G401 (cell line): ENCODE measurements around the gene GMDS. TPM values are rescaled to one million over a fixed set of nuclear protein-coding genes. Genes with fewer than 3 reads are reported as not detected.

Experiments used
- DNase-seq: peaks from one replicate; pipeline ENCODE4 v3.0.0-alpha.2; 2015; ENCODE audit warnings: low spot score
- in situ Hi-C: cut with HindIII; loops from 2 replicates; pipeline ENCODE4 v1.10.0; 2016; ENCODE audit warnings: low sequenced_read_pairs, mixed read lengths
- total RNA-seq: library from RNA; depleted of rRNA; stranded (reverse); fragments of >200 nt; shearing (Covaris generic); gene quantifications from 2 replicates; pipeline ENCODE4 v1.2.3, GENCODE V29; 2014

GMDS gene
- total RNA-seq, 1 experiment from 2014 or later, result 5.8 TPM

DNA sequence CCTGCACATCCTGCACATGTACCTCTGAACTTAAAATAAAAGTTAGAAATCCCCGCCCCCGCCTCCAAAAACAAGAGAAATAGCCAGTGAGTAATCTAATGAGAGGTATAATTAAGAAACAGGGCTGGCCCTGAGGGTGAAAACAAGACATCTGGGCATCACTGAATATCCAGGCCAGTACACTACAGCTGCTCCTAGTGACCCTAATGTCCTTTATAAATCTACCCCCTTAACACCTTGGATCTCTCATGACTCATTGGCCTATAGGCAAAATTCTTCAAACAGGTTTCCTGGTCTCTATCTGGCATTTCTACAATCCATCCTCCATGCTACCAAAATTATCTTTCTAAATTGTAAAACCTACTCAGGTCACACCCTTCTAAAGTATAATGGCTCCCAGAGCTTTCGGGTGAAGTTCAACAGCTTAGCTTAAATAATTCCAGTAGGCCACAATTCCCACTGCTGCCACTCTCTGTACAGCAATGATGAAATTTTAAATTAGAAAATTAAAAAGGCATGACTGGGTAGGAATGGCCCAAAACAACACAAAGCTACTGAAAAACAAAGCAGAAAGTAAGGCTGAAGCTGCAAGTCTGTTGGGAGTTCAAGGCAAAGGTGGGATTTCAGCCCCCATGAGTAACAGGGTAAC lies 260.9 kb downstream of the GMDS start:
- in situ Hi-C loops, result no loop called here
- no peak for DNase-seq

DNA sequence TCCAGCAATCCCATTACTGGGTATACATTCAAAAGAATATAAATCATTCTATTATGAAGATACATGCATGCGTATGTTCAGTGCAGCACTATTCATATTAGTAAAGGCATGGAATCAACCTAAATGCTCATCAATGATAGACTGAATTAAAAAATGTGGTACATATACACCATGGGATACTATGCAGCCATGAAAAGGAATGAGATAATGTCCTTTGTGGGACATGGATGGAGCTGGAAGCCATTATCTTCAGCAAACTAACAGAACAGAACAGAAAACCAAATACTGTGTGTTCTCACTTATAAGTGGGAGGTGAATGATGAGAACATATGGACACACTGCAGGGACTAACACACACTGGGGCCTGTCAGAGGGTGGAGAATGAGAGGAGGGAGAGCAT lies 261.6 kb downstream of the GMDS start:
- no peak for DNase-seq
- in situ Hi-C loops, result no loop called here

DNA sequence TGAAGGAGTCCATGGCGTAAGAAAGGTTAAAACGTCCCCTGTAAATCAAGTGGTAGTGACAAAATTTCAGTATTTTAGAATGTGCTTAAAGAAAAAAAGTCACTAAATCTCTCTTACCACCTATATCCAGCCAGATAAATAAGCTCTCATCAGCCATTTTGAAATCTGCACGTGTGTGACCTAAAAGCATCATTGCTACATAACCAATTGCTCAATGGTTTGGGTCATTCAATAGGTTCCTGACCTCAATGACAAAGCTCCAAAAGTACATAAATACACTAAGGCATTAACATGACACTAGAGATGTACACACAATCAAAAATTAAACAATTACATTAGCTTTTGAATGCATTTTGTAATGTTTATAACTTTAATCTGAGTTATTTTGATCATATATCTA lies 272.4 kb downstream of the GMDS start:
- DNase-seq, result no peak
- in situ Hi-C loops, result no loop called here

DNA sequence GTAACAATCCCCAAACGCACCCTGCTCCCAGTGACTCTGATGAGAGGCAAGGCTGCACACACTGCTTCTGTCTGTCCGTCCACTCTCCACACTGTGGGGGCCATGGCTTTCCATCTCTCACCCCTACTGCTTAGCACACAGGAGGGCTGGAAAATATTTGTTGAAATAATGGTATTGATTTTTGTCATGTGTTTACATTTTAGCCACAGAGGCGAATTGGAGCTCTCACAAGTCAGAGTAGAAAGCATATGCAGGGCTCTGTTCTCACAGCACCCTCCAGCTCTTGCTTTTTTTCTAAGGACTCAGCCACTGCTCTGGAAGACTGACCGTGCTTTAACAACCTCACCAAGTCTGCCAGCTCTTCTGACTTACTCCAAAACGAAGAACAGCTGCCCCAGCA lies 273.8 kb downstream of the GMDS start:
- DNase-seq, result no peak
- in situ Hi-C loops, result no loop called here

DNA sequence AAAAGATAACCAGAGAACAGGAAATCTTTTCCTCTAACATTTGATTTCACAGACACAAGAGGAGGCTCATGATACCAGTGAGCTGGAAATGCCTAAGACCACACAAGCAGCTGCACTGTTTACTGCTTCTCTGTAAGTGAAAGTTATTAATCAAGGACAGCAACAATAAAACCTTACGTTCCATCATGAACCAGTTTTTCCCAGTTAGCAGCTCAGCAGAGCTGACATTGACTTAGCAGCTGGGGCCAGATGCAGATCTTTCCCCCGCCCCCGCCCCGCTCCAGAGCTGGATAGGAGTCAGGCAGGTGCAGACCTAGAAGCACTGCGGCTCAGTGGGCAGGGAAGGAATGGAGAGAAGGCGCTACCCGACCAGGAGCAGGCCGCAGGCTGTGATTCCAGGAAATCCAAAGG lies 275.2 kb downstream of the GMDS start:
- in situ Hi-C loops, result no loop called here

DNA sequence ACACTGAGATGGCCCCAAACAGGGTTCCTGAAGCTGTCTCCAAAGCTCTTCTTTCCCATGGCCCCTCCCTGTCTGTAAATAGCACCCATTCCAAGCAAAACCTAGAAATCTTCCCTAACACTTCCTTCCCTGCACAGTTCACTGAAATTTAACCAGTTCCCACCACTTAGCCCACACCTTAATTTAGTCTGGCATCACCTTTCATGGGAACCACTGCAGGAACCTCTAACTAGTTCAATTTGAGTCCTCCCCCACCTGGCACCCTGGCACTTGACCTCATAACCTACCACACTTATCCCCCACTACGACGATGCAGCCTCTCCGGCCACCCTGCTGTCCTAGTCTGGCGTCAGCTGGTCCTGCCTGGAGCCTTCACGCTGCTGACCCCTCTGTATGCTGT lies 278.7 kb downstream of the GMDS start:
- no peak for DNase-seq
- in situ Hi-C loops, result no loop called here

More for the DNA sequence above, 275.2 kb downstream of the GMDS start:
- no peak for DNase-seq

DNA sequence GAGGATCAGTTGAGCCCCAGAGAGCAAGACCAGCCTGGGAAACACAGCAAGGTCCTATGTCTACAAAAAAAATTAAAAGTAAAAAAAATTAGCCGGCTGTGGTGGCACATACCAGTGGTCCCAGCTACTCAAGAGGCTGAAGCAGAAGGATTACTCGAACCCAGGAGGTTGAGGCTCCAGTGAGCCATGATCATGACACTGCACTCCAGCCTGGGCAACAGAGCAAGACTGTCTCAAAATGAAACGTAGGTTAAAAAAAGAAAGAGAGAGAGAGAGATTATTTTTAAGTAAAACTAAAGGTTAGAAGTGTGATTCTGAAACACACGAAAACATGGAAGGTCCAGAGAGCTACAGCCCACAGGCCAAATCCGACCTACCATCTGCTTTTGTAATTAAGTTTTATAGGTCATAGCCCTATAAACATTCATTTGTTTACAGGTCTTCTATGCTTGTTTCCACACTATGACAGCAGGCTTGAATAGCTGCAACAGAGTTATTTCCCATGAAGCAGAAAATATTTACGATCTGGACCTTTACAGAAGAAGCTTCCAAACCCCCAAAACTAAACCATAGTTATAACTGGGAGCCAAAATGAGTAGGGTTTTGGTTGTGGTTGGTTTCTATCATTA lies 279.7 kb downstream of the GMDS start:
- DNase-seq, result no peak
- in situ Hi-C loops, result no loop called here

DNA sequence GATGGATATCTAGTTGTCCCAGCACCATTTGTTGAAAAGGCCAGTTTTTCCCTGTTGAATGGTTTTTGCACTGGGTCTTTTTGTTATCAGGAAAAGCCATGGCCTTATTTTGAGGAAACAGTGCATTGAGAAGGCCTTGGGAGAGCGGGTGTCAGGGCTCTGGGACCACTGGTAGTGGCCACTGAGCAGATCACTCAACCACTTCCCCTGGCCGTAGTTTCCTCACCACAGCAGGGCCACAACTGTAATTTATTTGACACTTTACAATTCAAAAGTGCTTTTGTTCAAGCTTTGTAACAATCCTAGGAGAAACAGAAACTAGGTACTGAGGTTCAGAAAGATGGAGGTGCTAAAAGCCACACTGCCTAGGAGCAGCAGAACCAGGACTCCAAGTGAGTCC lies 281.8 kb downstream of the GMDS start:
- in situ Hi-C loops, result no loop called here

DNA sequence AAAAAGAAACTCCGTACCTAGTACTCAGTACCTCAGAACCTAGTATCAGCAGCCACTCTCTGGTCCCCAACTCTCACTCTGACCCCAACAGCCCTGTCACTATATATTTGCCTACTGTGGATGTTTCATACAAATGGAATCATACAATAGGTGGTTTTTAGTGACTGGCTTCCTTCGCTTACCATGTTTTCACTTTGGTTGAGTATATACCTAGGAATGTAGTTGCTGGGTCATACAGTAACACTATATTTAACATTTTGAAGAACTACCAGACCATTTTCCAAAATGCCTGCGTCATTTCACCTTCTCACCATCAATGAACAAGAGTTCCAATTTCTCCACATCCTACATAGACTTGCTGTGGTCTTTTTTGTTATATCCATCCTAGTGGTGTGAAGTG lies 283.2 kb downstream of the GMDS start:
- DNase-seq, result no peak
- in situ Hi-C loops, result no loop called here

More for the DNA sequence above, 281.8 kb downstream of the GMDS start:
- no peak for DNase-seq

DNA sequence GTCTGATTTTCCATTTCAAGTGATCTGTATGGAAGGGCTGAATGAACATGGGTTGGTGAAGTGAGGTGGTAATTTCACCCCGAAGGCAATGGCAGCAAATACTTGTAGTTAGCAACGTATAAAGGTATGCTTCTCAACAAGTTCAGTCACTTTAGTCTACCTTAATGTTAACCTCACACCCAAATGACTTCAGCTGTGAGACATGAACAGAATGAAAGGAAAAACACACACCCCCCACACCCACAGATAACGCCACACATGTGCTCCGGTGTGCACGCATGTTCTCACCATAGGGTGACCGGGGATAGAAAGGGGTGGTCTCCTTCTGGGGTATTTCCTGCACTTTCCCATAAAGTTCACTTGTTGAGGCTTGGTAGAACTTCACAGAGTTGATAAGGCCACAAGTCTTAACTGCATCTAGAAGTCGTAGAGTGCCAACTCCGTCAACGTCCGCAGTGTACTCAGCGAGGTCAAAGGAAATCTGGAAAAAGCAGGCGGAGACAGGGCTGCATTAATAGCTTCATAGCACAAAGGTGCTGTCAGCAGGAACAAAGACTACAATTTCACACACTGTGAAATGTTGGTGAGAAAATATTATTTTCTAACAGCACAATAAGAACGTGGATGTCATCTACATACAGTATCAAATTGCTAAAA lies 284.8 kb downstream of the GMDS start:
- DNase-seq, result no peak
- in situ Hi-C loops, result no loop called here

DNA sequence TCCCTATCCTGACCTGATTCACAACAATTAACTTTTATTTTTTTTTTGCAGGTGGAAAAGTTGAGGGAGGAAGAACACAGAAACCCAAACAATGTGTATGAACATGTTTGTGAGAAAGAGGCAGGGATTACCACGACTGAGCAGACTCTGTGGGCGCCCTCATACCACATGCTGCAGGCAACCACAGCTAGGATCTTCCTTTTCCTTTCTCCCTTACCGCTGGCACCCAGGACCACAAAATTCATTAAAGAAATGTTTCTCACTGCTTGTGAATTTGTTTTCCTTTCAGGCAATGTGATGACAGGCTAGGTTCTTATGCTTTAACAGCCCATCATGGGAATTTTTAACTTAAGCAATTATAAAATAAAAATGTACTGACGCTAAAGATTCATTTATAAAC lies 287.1 kb downstream of the GMDS start:
- in situ Hi-C loops, result no loop called here

DNA sequence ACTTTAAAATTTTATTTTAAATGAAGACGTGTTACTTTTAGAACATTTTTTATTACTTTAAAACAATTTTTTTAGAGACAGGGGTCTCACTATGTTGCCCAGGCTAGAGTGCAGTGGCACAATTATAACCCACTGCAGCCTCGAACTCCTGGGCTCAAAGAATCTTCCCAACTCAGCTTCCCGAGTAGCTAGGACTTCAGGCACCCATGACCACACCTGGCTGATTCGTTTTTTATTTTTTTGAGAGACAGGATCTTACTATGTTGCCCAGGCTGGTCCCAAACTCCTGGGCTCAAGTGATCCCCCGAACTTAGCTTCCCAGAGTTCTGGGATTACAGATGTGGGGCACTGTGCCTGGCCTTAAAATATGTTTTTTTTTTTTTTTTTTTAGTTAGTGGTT lies 287.7 kb downstream of the GMDS start:
- in situ Hi-C loops, result no loop called here
- no peak for DNase-seq

More for the DNA sequence above, 287.1 kb downstream of the GMDS start:
- no peak for DNase-seq

DNA sequence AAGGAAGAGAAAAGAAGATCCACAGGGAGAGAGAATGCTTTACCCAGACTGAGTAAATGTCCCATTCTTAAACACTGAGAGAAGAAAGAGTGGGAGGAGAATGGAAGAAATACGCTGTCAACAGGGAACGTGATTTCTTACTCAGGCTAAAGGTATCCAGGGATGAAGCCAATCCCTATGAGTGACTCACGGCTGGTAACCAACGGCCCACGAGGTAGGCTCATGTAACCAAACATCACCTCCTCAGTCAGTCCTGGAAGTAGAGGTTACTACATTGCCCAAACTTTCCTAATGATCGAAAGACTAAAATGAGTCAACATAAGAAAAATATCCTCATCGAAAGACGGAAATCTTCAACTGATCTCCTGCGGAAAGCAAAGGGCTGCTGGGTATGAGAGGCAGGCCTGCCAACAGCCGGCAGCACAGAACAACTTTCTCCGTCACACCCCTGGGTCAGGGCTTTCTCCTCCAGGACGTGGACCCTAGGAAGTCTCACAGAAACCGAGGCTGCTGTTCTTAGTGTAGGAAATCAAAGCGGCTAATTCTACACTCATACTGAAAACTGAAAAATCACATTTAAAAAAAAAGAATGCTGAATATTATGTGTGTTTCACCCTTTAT lies 292.6 kb downstream of the GMDS start:
- in situ Hi-C loops, result no loop called here
- no peak for DNase-seq

DNA sequence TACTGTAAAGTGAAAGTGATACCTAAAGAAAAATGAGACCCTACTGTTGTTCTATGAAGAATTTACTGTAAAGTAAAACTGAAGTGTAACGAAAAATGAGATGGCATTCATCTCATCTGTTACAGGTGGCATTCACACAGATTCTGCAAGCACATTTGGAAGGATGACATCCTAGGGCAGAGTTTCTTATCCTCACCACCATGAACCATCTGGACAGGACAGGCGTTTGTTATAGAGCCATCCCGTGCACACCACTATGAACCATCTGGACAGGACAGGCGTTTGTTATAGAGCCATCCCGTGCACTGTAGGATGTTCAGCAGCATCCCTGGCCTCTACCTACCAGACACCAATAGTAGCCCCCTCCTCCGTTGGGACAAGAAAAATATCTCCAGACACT lies 294.8 kb downstream of the GMDS start:
- peak; percentile 68 for DNase-seq
- in situ Hi-C loops, result no loop called here

DNA sequence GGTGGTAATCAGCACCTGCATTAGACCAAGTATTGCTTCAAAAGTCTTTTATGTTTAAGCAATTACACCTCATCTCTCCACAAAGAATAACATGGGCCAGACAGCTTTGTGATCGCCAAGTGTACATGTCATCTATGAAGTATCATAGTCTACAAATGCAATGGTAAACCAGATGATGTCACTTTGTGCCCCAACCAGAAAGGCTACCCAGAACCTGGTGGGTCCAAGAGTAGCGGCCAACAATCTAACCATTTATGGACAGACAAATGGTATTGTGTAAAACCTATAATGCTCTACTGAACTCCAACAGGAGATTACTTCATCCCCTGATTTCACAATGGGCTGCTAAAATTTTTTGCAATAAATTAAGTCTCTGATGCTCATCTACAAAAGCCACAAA lies 295.9 kb downstream of the GMDS start:
- in situ Hi-C loops, result no loop called here
- DNase-seq, result no peak

DNA sequence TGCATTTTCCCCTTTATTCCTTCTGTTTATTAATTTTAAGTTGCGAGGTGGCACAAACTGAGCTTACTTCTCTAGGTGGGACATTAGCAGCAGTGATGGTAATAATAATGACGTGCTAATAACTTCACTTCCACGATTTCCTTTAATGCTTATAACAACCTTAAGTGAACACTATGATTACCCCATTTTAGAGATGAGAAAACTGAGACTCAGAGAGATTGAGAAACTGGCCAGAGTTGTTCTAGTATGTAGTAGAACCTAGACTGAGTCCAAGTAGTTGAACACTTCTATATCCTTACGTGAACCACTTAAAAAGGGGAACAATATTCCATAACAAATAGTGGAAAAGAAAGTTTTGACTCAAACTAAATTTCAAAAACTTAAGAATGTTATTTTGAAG lies 297.5 kb downstream of the GMDS start:
- in situ Hi-C loops, result no loop called here
- no peak for DNase-seq

DNA sequence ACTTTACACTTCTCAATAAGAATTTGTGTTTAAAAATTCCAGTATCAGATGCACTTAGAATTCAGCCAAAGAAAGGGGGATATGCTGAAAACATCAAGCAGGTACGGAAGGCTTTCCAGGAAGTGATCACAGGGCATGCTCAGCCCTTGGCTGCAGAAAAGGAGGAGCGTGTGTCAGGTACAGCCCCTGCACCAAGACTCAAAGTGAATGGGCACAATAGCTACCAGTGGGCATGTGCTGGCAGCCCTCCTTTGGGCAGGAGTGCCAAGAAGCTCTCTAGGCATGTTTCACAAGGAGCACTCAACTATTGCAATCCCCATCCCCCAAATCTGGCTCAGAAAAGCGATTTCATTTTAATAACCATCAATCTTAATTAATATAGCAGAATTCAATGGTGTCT lies 298.8 kb downstream of the GMDS start:
- in situ Hi-C loops, result no loop called here
- DNase-seq, result no peak

DNA sequence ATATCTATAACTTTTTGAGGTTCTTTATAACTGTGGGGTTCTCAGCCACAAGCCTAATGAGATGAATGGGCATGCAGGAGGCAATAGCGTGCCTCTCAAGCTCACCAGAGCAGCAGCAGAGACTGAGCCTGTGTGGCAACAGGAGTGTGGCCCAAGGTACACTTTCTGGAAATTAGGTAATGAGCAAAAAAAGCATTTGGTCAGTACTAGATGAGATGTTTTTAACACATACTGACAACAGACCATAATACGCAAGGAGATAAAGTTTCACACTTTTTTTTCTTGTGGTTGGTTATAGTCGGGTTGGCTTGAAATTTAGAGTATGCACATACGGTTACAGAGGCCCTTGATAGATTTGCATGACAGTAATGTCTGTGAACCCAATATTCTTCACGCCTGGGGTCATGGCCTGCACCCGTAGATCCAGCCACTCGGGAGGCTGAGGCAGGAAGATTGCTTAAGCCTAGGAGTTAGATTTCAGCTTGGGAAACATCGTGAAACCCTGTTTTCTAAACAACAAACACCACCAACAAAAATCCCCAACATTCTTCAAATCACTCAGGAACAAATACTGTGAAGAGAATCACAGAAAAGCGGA lies 300.1 kb downstream of the GMDS start:
- in situ Hi-C loops, result no loop called here

DNA sequence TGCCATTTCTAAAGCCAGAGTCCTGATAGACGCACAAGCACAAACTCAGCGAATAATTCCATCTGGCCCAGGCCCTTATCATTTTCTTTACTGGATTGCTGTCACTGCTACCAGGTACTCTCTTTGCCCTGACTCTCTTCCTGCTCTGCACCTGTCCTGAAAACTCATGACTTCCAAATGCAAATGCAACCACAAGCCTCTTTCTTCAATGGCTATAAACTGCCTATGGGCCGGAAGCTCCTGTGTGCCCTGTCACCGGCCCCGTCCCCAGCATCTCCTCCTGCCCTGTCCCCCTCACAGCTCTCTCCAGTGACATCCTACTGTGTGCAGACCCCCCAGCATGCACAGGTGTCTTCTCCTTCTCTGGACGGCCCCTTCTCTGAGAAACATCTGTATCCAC lies 302.6 kb downstream of the GMDS start:
- DNase-seq, result no peak
- in situ Hi-C loops, result no loop called here

More for the DNA sequence above, 300.1 kb downstream of the GMDS start:
- no peak for DNase-seq

DNA sequence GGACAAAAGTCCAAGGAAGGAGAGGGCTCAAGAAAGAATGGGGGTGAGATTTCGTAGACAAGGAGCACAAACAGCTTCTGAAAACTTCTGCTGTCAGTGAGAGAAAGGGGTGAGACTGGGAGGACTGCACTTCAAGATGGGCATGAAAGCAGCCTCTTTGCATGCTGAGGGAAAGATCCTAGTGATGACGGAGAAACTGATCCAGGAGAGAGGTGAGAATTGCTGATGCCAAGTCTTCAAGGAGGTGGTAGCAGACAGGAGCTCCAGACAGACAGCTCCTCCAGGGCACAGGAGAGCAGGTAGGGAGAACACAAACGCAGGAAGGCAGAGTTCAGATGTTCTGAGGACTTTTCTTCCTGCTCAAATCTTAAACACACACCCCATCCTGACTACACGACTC lies 303.9 kb downstream of the GMDS start:
- in situ Hi-C loops, result no loop called here
- DNase-seq, result no peak
